Ecto neural progenitor cell (in vitro differentiated cells): Measurements from ENCODE around the gene SYTL3.
"Not testable (repeated sequence)": the region's sequence is repeated elsewhere in the genome, so short reads cannot be mapped to it uniquely, and the experiment has no call there.

Experiments
- DNase-seq: peaks from one replicate; pipeline ENCODE4 v3.0.0-alpha.2; 2018; ENCODE audit warnings: low spot score

SYTL3 gene

GRCh38 chr6:158701268-158701667 lies 51.4 kb downstream of the SYTL3 start:
- DNase-seq = not testable (repeated sequence)

- DNase-seq = no peak
Observed at GRCh38 chr6:158703111-158703836, 53.4 kb downstream of the SYTL3 start.

- peak; percentile 88 for DNase-seq
Observed at GRCh38 chr6:158703837-158704822, 54.3 kb downstream of the SYTL3 start.

GRCh38 chr6:158705386-158706126 lies 55.7 kb downstream of the SYTL3 start:
- DNase-seq = no peak

GRCh38 chr6:158706369-158706982 lies 56.6 kb downstream of the SYTL3 start:
- no peak for DNase-seq

- DNase-seq = no peak
Observed at GRCh38 chr6:158707120-158707820, 57.4 kb downstream of the SYTL3 start.

GRCh38 chr6:158707821-158708195 lies 58.0 kb downstream of the SYTL3 start:
- no peak for DNase-seq

- DNase-seq = no peak
Observed at GRCh38 chr6:158708239-158708638, 58.4 kb downstream of the SYTL3 start.

- no peak for DNase-seq
Observed at GRCh38 chr6:158709809-158710208, 60.0 kb downstream of the SYTL3 start.

- DNase-seq = no peak
Observed at GRCh38 chr6:158711264-158711663, 61.4 kb downstream of the SYTL3 start.

- DNase-seq = no peak
Observed at GRCh38 chr6:158713469-158713868, 63.6 kb downstream of the SYTL3 start.

- DNase-seq = no peak
Observed at GRCh38 chr6:158714706-158715105, 64.9 kb downstream of the SYTL3 start.

GRCh38 chr6:158715330-158716311 lies 65.8 kb downstream of the SYTL3 start:
- no peak for DNase-seq

- DNase-seq = no peak
Observed at GRCh38 chr6:158717341-158718330, 67.8 kb downstream of the SYTL3 start.

GRCh38 chr6:158718461-158719046 lies 68.7 kb downstream of the SYTL3 start:
- DNase-seq = peak; percentile 80

GRCh38 chr6:158722176-158722729 lies 72.4 kb downstream of the SYTL3 start:
- DNase-seq = no peak

GRCh38 chr6:158725704-158726103 lies 75.8 kb downstream of the SYTL3 start:
- no peak for DNase-seq

GRCh38 chr6:158729906-158730540 lies 80.2 kb downstream of the SYTL3 start:
- DNase-seq = no peak
